ENCODE results near the gene NCSTN.

- TF ChIP-seq CTCF (IDR thresholded peaks at IDR 0.05 in 2 of 3, conservative IDR thresholded peaks at IDR 0.05 in 1 of 3; ENCODE audit: insufficient read depth in 2 of 3, low read depth in 1 of 3, low read length in 3 of 3) (no peak), ETV5 (CRISPR knock-in tag; IDR thresholded peaks at IDR 0.05; ENCODE audit: low read depth) (no peak), KLF10 (CRISPR knock-in tag; IDR thresholded peaks at IDR 0.05) (no peak), ARID2 (IDR thresholded peaks at IDR 0.05) (no peak), E2F3 (CRISPR knock-in tag; IDR thresholded peaks at IDR 0.05) (no peak), HMBOX1 (IDR thresholded peaks at IDR 0.05) (no peak), SMC3 (conservative IDR thresholded peaks at IDR 0.05; ENCODE audit: insufficient read depth, low read depth, low read length) (no peak)
- TF ChIP-seq, protein P1, sequence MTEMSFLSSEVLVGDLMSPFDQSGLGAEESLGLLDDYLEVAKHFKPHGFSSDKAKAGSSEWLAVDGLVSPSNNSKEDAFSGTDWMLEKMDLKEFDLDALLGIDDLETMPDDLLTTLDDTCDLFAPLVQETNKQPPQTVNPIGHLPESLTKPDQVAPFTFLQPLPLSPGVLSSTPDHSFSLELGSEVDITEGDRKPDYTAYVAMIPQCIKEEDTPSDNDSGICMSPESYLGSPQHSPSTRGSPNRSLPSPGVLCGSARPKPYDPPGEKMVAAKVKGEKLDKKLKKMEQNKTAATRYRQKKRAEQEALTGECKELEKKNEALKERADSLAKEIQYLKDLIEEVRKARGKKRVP (CRISPR knock-in tag; IDR thresholded peaks at IDR 0.05), result no peak
These were observed 20.4 kb upstream of the NCSTN start for GRCh38 chr1:160322831-160323230.
